Measurements from ENCODE around the gene SCRT2. TPM values are rescaled to one million over a fixed set of nuclear protein-coding genes. Genes with fewer than 3 reads are reported as not detected.

The SCRT2 gene
- polyA plus RNA-seq, 3 donors: not detected

DNA sequence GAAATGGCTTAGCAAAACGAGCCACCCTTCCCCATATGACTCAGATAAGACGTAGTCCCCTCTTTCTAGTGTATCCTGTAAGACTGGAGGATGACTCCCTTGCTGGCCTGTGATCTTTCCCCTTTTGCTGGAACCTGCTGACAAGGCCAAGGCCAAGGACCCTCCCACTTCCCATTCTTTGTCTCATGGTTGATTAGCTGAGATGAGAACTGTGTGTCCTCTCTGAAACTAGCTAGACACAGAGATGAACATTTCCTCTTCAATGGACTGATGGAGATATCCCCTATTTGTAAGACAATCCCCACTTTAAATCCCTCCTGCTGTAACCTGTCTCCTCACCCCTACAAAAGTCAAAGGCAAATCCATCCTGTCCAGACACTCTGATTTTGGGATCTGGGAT, 33.4 kb upstream of the SCRT2 start:
- peak overlapping the region in 1 of 2 donors; percentile 86 for H3K4me3 Mint-ChIP-seq

GRCh38 chr20:707451-708110, 32.0 kb upstream of the SCRT2 start:
- DNase-seq: no peak
- Histone ChIP-seq H4K20me1 (ENCODE audit: insufficient read depth, low read length) (no peaks in the 10 kb centered on the region), H2AFZ (ENCODE audit: insufficient read depth, low read depth, low read length, poor library complexity, severe bottlenecking) (no peak overlapping the region), H3K9me3 (replicated peaks in 1 of 2; ENCODE audit: control insufficient read depth in 1 of 2, insufficient read depth in 1 of 2, low read length in 2 of 2) (peaks cover 5 to 19% of the 10 kb centered on the region in 2 donors), H3K27ac (ENCODE audit: low read depth in 1 of 2, low read length in 2 of 2) (no peak overlapping the region), H3K9ac (ENCODE audit: insufficient read depth, low read length, poor library complexity, severe bottlenecking) (no peak overlapping the region), H3K79me2 (ENCODE audit: insufficient read depth, low read length) (no peaks in the 10 kb centered on the region), H3K4me1 (ENCODE audit: control insufficient read depth in 1 of 2, insufficient read depth in 2 of 2, low read length in 2 of 2) (no peaks in the 10 kb centered on the region), H3K4me3 (replicated peaks in 1 of 3; ENCODE audit: low read depth in 2 of 3, low read length in 3 of 3) (no peak overlapping the region), H3K4me2 (replicated peaks; ENCODE audit: extremely low read depth, low read length, poor library complexity, severe bottlenecking) (no peak overlapping the region), H3K36me3 (replicated peaks in 1 of 2; ENCODE audit: control insufficient read depth in 1 of 2, insufficient read depth in 2 of 2, low read length in 2 of 2) (no peaks in the 10 kb centered on the region), H3K27me3 (ENCODE audit: control insufficient read depth in 2 of 2, insufficient read depth in 2 of 2, low read length in 2 of 2) (peaks cover 19 to 30% of the 10 kb centered on the region in 2 donors)
- Mint-ChIP-seq H3K27ac (no peak overlapping the region), H3K9me3 (peaks cover 8 to 25% (median 20%) of the 10 kb centered on the region in 7 donors), H3K4me1 (no peaks in the 10 kb centered on the region), H3K36me3 (peaks cover 7 to 9% of the 10 kb centered on the region in 2 donors), H3K4me3 (no peak overlapping the region), H3K27me3 (ENCODE audit: low read depth in 3 of 3) (peaks cover 30 to 42% (median 33%) of the 10 kb centered on the region in 3 donors)
- intact Hi-C loops (cut with micrococcal nuclease): no loop called here
- TF ChIP-seq CTCF (IDR thresholded peaks at IDR 0.05): no peak
- 93% methylated on average over 4 of the region's 13 CpGs for WGBS (ENCODE audit: insufficient coverage)

More for the DNA sequence above, 33.4 kb upstream of the SCRT2 start:
- Mint-ChIP-seq H3K36me3 (peaks cover 7 to 9% of the 10 kb centered on the region in 2 donors), H3K27ac (no peak overlapping the region), H3K27me3 (ENCODE audit: low read depth in 3 of 3) (peaks cover 31 to 43% (median 33%) of the 10 kb centered on the region in 3 donors), H3K4me1 (no peaks in the 10 kb centered on the region), H3K9me3 (peaks cover 8 to 34% (median 25%) of the 10 kb centered on the region in 7 donors)
- DNase-seq: no peak
- Histone ChIP-seq H3K4me1 (ENCODE audit: control insufficient read depth in 1 of 2, insufficient read depth in 2 of 2, low read length in 2 of 2) (no peaks in the 10 kb centered on the region), H3K36me3 (replicated peaks in 1 of 2; ENCODE audit: control insufficient read depth in 1 of 2, insufficient read depth in 2 of 2, low read length in 2 of 2) (no peaks in the 10 kb centered on the region), H4K20me1 (ENCODE audit: insufficient read depth, low read length) (no peaks in the 10 kb centered on the region), H3K4me3 (replicated peaks in 1 of 3; ENCODE audit: low read depth in 2 of 3, low read length in 3 of 3) (no peak overlapping the region), H3K79me2 (ENCODE audit: insufficient read depth, low read length) (no peaks in the 10 kb centered on the region), H3K9ac (ENCODE audit: insufficient read depth, low read length, poor library complexity, severe bottlenecking) (no peak overlapping the region), H3K27ac (ENCODE audit: low read depth in 1 of 2, low read length in 2 of 2) (no peak overlapping the region), H3K27me3 (ENCODE audit: control insufficient read depth in 2 of 2, insufficient read depth in 2 of 2, low read length in 2 of 2) (peaks cover 19 to 30% of the 10 kb centered on the region in 2 donors), H3K4me2 (replicated peaks; ENCODE audit: extremely low read depth, low read length, poor library complexity, severe bottlenecking) (no peak overlapping the region), H3K9me3 (replicated peaks in 1 of 2; ENCODE audit: control insufficient read depth in 1 of 2, insufficient read depth in 1 of 2, low read length in 2 of 2) (peaks cover 12 to 24% of the 10 kb centered on the region in 2 donors), H2AFZ (ENCODE audit: insufficient read depth, low read depth, low read length, poor library complexity, severe bottlenecking) (no peak overlapping the region)
- intact Hi-C loops (cut with micrococcal nuclease): no loop called here
- WGBS (ENCODE audit: insufficient coverage): no CpG with 5 or more reads among the region's 2 CpGs
- TF ChIP-seq CTCF (IDR thresholded peaks at IDR 0.05): no peak
